ENCODE measurements around the gene TDRD6. TPM values are rescaled to one million over a fixed set of nuclear protein-coding genes. Genes with fewer than 3 reads are reported as not detected.
"Not testable (repeated sequence)": the region's sequence is repeated elsewhere in the genome, so short reads cannot be mapped to it uniquely, and the experiment has no call there.

The TDRD6 gene
- polyA plus RNA-seq, 3 donors from 2014 or later: not detected

- Mint-ChIP-seq H3K4me3 (no peak overlapping the region), H3K9me3 (peaks cover 0 to 4% (median under 1%) of the 10 kb centered on the region in 6 donors), H3K36me3 (no peaks in the 10 kb centered on the region), H3K27me3 (ENCODE audit: low read depth in 3 of 3) (peaks cover 3 to 8% (median 8%) of the 10 kb centered on the region in 3 donors), H3K4me1 (no peaks in the 10 kb centered on the region), H3K27ac (no peak overlapping the region)
- DNase-seq: no peak
These were observed 55.9 kb downstream of the TDRD6 start for GRCh38 chr6:46743425-46744158.

GRCh38 chr6:46744159-46744725 lies 56.6 kb downstream of the TDRD6 start:
- not testable (repeated sequence) for H3K4me3 Mint-ChIP-seq; H3K27me3 Mint-ChIP-seq (ENCODE audit: low read depth in 3 of 3); H3K9me3 Mint-ChIP-seq; H3K4me1 Mint-ChIP-seq; H3K36me3 Mint-ChIP-seq; DNase-seq; H3K27ac Mint-ChIP-seq

- Mint-ChIP-seq H3K4me3 (no peak overlapping the region), H3K27me3 (ENCODE audit: low read depth in 3 of 3) (peaks cover 3 to 8% (median 8%) of the 10 kb centered on the region in 3 donors), H3K4me1 (no peaks in the 10 kb centered on the region), H3K27ac (no peak overlapping the region), H3K9me3 (peaks cover 0 to 4% (median under 1%) of the 10 kb centered on the region in 6 donors), H3K36me3 (no peaks in the 10 kb centered on the region)
- no peak for DNase-seq
These were observed 58.3 kb downstream of the TDRD6 start for GRCh38 chr6:46745973-46746372.

- no peak within 1 kb of the TSS for H3K27ac Mint-ChIP-seq
These were observed 59.0 kb downstream of the TDRD6 start, which contains the start of gene ANKRD66 for GRCh38 chr6:46746696-46747095. Gene ANKRD66, plus strand, starts transcription at chr6:46746933. Its CDS starts 5,016 bp downstream, at chr6:46751949.

GRCh38 chr6:46748940-46749503 lies 61.3 kb downstream of the TDRD6 start:
- no peak overlapping the region for H3K27ac Mint-ChIP-seq
- H3K4me3 Mint-ChIP-seq: no peak overlapping the region
- H3K36me3 Mint-ChIP-seq: no peaks in the 10 kb centered on the region
- DNase-seq: no peak
- peaks cover 0 to 4% (median under 1%) of the 10 kb centered on the region in 6 donors for H3K9me3 Mint-ChIP-seq
- peaks cover 4 to 6% (median 5%) of the 10 kb centered on the region in 3 donors for H3K27me3 Mint-ChIP-seq (ENCODE audit: low read depth in 3 of 3)
- H3K4me1 Mint-ChIP-seq: no peaks in the 10 kb centered on the region

More at GRCh38 chr6:46746696-46747095, 59.0 kb downstream of the TDRD6 start, which contains the start of gene ANKRD66:
- no peak for DNase-seq
- Mint-ChIP-seq H3K4me3 (no peak within 1 kb of the TSS), H3K36me3 (no peaks in the 10 kb centered on the region), H3K9me3 (peaks cover 0 to 4% (median under 1%) of the 10 kb centered on the region in 6 donors), H3K4me1 (no peaks in the 10 kb centered on the region), H3K27me3 (ENCODE audit: low read depth in 3 of 3) (peaks cover 3 to 8% (median 4%) of the 10 kb centered on the region in 3 donors)

GRCh38 chr6:46749731-46750130 lies 62.0 kb downstream of the TDRD6 start:
- H3K36me3 Mint-ChIP-seq: no peaks in the 10 kb centered on the region
- H3K9me3 Mint-ChIP-seq: peaks cover 0 to 3% (median under 1%) of the 10 kb centered on the region in 6 donors
- no peaks in the 10 kb centered on the region for H3K4me1 Mint-ChIP-seq
- H3K27ac Mint-ChIP-seq: no peak overlapping the region
- no peak for DNase-seq
- H3K27me3 Mint-ChIP-seq (ENCODE audit: low read depth in 3 of 3): peaks cover 4 to 6% (median 5%) of the 10 kb centered on the region in 3 donors
- no peak overlapping the region for H3K4me3 Mint-ChIP-seq

- H3K36me3 Mint-ChIP-seq: no peaks in the 10 kb centered on the region
- no peak overlapping the region for H3K4me3 Mint-ChIP-seq
- no peak for DNase-seq
- H3K27ac Mint-ChIP-seq: no peak overlapping the region
- peaks cover 2 to 3% (median 2%) of the 10 kb centered on the region in 3 donors for H3K27me3 Mint-ChIP-seq (ENCODE audit: low read depth in 3 of 3)
- no peaks in the 10 kb centered on the region for H3K4me1 Mint-ChIP-seq
- H3K9me3 Mint-ChIP-seq: no peaks in the 10 kb centered on the region
These were observed 64.0 kb downstream of the TDRD6 start for GRCh38 chr6:46751658-46752057.

Other genes starting within 250 kb of the TDRD6 start
- not detected for gene RCAN2, start 196.4 kb upstream of the TDRD6 start, polyA plus RNA-seq
- gene CYP39A1, start 35.1 kb upstream of the TDRD6 start, polyA plus RNA-seq: not detected
- gene SLC25A27, start 34.9 kb upstream of the TDRD6 start, polyA plus RNA-seq: not detected
- gene PLA2G7, start 47.5 kb downstream of the TDRD6 start, polyA plus RNA-seq: 1 to 10 TPM in 1 of 3 donors, under 1 TPM in 1, not detected in 1; 0.26 to 2.2 TPM
- not detected for gene ANKRD66, start 59.0 kb downstream of the TDRD6 start, polyA plus RNA-seq
- gene MEP1A, start 105.5 kb downstream of the TDRD6 start, polyA plus RNA-seq: not detected
- not detected for gene ADGRF5, start 234.1 kb downstream of the TDRD6 start, polyA plus RNA-seq